ENCODE results near the gene CYP3A7. TPM values are rescaled to one million over a fixed set of nuclear protein-coding genes. Genes with fewer than 3 reads are reported as not detected.
"Not testable (repeated sequence)": the region's sequence is repeated elsewhere in the genome, so short reads cannot be mapped to it uniquely, and the experiment has no call there.

Gene CYP3A7
- total and polyA plus RNA-seq, 2 donors (not counting 1 experiment from before 2014, with no cell fraction given) = not detected

- POLR2A ChIA-PET = no interaction called here
- H3K4me1 Mint-ChIP-seq = no peaks in the 10 kb centered on the region
- H3K9me3 Mint-ChIP-seq (ENCODE audit: insufficient read depth) = peaks cover 13% of the 10 kb centered on the region
- intact Hi-C loops (cut with micrococcal nuclease) = no loop called here
- Histone ChIP-seq H3K4me2 (replicated peaks; ENCODE audit: low read depth, low read length, poor library complexity, severe bottlenecking) (no peak overlapping the region), H3K4me1 (ENCODE audit: control insufficient read depth in 2 of 2, insufficient read depth in 2 of 2, low read length in 2 of 2) (no peaks in the 10 kb centered on the region), H4K20me1 (ENCODE audit: control insufficient read depth, insufficient read depth, low read length, poor library complexity, severe bottlenecking) (no peaks in the 10 kb centered on the region), H3K36me3 (replicated peaks in 1 of 2; ENCODE audit: control extremely low read depth in 1 of 2, control insufficient read depth in 1 of 2, extremely low read depth in 1 of 2, insufficient read depth in 2 of 2, low read length in 1 of 2) (no peaks in the 10 kb centered on the region), H3K4me3 (ENCODE audit: control extremely low read depth in 1 of 5, extremely low read depth in 1 of 5, insufficient read depth in 1 of 5, low read depth in 2 of 5, low read length in 4 of 5) (no peak overlapping the region), H3K27ac (ENCODE audit: low read length in 2 of 2) (no peak overlapping the region), H3K9ac (ENCODE audit: low read length) (no peak overlapping the region), H3K27me3 (replicated peaks in 1 of 4; ENCODE audit: control extremely low read depth in 1 of 4, control insufficient read depth in 3 of 4, insufficient read depth in 4 of 4, low read length in 3 of 4) (peaks cover 0 to 10% (median 0%) of the 10 kb centered on the region in 4 experiments), H3K79me2 (ENCODE audit: control insufficient read depth, insufficient read depth, low read length) (no peaks in the 10 kb centered on the region), H3K9me3 (ENCODE audit: control extremely low read depth in 1 of 3, control insufficient read depth in 2 of 3, insufficient read depth in 1 of 3, low read length in 2 of 3) (no peaks in the 10 kb centered on the region), H2AFZ (ENCODE audit: insufficient read depth, low read depth, low read length, poor library complexity, severe bottlenecking) (no peak overlapping the region)
- H3K27ac Mint-ChIP-seq = no peak overlapping the region
- peaks cover 34% of the 10 kb centered on the region for H3K27me3 Mint-ChIP-seq
- DNase-seq (no peak), ATAC-seq (ENCODE audit: low read depth) (no peak)
- no peak for TF ChIP-seq EZH2 (IDR thresholded peaks at IDR 0.05; ENCODE audit: borderline replicate concordance, insufficient read depth, low read depth, low read length, poor library complexity, severe bottlenecking)
- TF ChIP-seq, protein P1, sequence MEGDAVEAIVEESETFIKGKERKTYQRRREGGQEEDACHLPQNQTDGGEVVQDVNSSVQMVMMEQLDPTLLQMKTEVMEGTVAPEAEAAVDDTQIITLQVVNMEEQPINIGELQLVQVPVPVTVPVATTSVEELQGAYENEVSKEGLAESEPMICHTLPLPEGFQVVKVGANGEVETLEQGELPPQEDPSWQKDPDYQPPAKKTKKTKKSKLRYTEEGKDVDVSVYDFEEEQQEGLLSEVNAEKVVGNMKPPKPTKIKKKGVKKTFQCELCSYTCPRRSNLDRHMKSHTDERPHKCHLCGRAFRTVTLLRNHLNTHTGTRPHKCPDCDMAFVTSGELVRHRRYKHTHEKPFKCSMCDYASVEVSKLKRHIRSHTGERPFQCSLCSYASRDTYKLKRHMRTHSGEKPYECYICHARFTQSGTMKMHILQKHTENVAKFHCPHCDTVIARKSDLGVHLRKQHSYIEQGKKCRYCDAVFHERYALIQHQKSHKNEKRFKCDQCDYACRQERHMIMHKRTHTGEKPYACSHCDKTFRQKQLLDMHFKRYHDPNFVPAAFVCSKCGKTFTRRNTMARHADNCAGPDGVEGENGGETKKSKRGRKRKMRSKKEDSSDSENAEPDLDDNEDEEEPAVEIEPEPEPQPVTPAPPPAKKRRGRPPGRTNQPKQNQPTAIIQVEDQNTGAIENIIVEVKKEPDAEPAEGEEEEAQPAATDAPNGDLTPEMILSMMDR (IDR thresholded peaks at IDR 0.05) = no peak
- CTCF ChIA-PET = no interaction called here
- 70% methylated on average over 2 of the region's 6 CpGs for WGBS (ENCODE audit: insufficient coverage)
- no peak overlapping the region for H3K4me3 Mint-ChIP-seq
These were observed 14.0 kb upstream of the CYP3A7 start for GRCh38 chr7:99748846-99749579.

DNA sequence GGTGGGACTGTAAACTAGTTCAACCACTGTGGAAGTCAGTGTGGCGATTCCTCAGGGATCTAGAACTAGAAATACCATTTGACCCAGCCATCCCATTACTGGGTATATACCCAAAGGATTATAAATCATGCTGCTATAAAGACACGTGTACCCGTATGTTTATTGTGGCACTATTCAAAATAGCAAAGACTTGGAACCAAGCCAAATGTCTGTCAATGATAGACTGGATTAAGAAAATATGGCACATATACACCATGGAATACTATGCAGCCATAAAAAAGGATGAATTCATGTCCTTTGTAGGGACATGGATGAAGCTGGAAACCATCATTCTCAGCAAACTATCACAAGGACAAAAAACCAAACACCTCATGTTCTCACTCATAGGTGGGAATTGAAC lies 11.9 kb upstream of the CYP3A7 start:
- Mint-ChIP-seq H3K27me3 (peaks cover 26% of the 10 kb centered on the region), H3K9me3 (ENCODE audit: insufficient read depth) (peaks cover 13% of the 10 kb centered on the region)
- POLR2A ChIA-PET; H3K27ac Mint-ChIP-seq; H2AFZ ChIP-seq (ENCODE audit: insufficient read depth, low read depth, low read length, poor library complexity, severe bottlenecking); H3K9ac ChIP-seq (ENCODE audit: low read length); H3K79me2 ChIP-seq (ENCODE audit: control insufficient read depth, insufficient read depth, low read length); H3K4me3 ChIP-seq (ENCODE audit: control extremely low read depth in 1 of 5, extremely low read depth in 1 of 5, insufficient read depth in 1 of 5, low read depth in 2 of 5, low read length in 4 of 5); intact Hi-C loops (cut with micrococcal nuclease); H3K9me3 ChIP-seq (ENCODE audit: control extremely low read depth in 1 of 3, control insufficient read depth in 2 of 3, insufficient read depth in 1 of 3, low read length in 2 of 3); DNase-seq; H3K27ac ChIP-seq (ENCODE audit: low read length in 2 of 2); H3K36me3 ChIP-seq (replicated peaks in 1 of 2; ENCODE audit: control extremely low read depth in 1 of 2, control insufficient read depth in 1 of 2, extremely low read depth in 1 of 2, insufficient read depth in 2 of 2, low read length in 1 of 2); H4K20me1 ChIP-seq (ENCODE audit: control insufficient read depth, insufficient read depth, low read length, poor library complexity, severe bottlenecking); CTCF ChIA-PET; H3K4me2 ChIP-seq (replicated peaks; ENCODE audit: low read depth, low read length, poor library complexity, severe bottlenecking); H3K4me3 Mint-ChIP-seq; ATAC-seq (ENCODE audit: low read depth); H3K4me1 ChIP-seq (ENCODE audit: control insufficient read depth in 2 of 2, insufficient read depth in 2 of 2, low read length in 2 of 2); H3K27me3 ChIP-seq (replicated peaks in 1 of 4; ENCODE audit: control extremely low read depth in 1 of 4, control insufficient read depth in 3 of 4, insufficient read depth in 4 of 4, low read length in 3 of 4); H3K4me1 Mint-ChIP-seq: not testable (repeated sequence)
- WGBS (ENCODE audit: insufficient coverage) = no CpG with 5 or more reads among the region's 3 CpGs

- H3K27ac ChIP-seq (ENCODE audit: low read length in 2 of 2); H3K4me3 Mint-ChIP-seq; CTCF ChIA-PET; H3K4me3 ChIP-seq (ENCODE audit: control extremely low read depth in 1 of 5, extremely low read depth in 1 of 5, insufficient read depth in 1 of 5, low read depth in 2 of 5, low read length in 4 of 5); H3K9me3 ChIP-seq (ENCODE audit: control extremely low read depth in 1 of 3, control insufficient read depth in 2 of 3, insufficient read depth in 1 of 3, low read length in 2 of 3); ATAC-seq (ENCODE audit: low read depth); intact Hi-C loops (cut with micrococcal nuclease); H3K27ac Mint-ChIP-seq; H3K36me3 ChIP-seq (replicated peaks in 1 of 2; ENCODE audit: control extremely low read depth in 1 of 2, control insufficient read depth in 1 of 2, extremely low read depth in 1 of 2, insufficient read depth in 2 of 2, low read length in 1 of 2); H3K9ac ChIP-seq (ENCODE audit: low read length); H3K27me3 ChIP-seq (replicated peaks in 1 of 4; ENCODE audit: control extremely low read depth in 1 of 4, control insufficient read depth in 3 of 4, insufficient read depth in 4 of 4, low read length in 3 of 4); H3K4me2 ChIP-seq (replicated peaks; ENCODE audit: low read depth, low read length, poor library complexity, severe bottlenecking); DNase-seq; POLR2A ChIA-PET; H3K4me1 Mint-ChIP-seq; H4K20me1 ChIP-seq (ENCODE audit: control insufficient read depth, insufficient read depth, low read length, poor library complexity, severe bottlenecking); H3K79me2 ChIP-seq (ENCODE audit: control insufficient read depth, insufficient read depth, low read length); H2AFZ ChIP-seq (ENCODE audit: insufficient read depth, low read depth, low read length, poor library complexity, severe bottlenecking); H3K4me1 ChIP-seq (ENCODE audit: control insufficient read depth in 2 of 2, insufficient read depth in 2 of 2, low read length in 2 of 2): not testable (repeated sequence)
- WGBS (ENCODE audit: insufficient coverage) = no CpG with 5 or more reads among the region's 3 CpGs
- Mint-ChIP-seq H3K27me3 (peaks cover 37% of the 10 kb centered on the region), H3K9me3 (ENCODE audit: insufficient read depth) (peaks cover 13% of the 10 kb centered on the region)
These were observed 10.4 kb upstream of the CYP3A7 start for GRCh38 chr7:99745395-99745794.

Measured in B cell (primary cell).